GM23248 (cell line): Measurements from ENCODE around the gene COL18A1. TPM values are rescaled to one million over a fixed set of nuclear protein-coding genes. Genes with fewer than 3 reads are reported as not detected.
"Not testable (repeated sequence)": the region's sequence is repeated elsewhere in the genome, so short reads cannot be mapped to it uniquely, and the experiment has no call there.

ENCODE experiments used
- DNase-seq: peaks from one replicate; pipeline ENCODE4 v3.0.0-alpha.2; 2015
- H2AFZ ChIP-seq: fragments of 200-600 bp; sonication (generic); 2 replicates; pipeline ENCODE4 v1.6.1; 2016; ENCODE audit warnings: antibody characterized with exemption
- H3F3A ChIP-seq: fragments of 200-600 bp; sonication (generic); 2 replicates; pipeline ENCODE4 v1.6.1; 2016; ENCODE audit warnings: mild to moderate bottlenecking, antibody characterized with exemption, mixed run types; ENCODE audit not compliant: insufficient read depth
- H3K27ac ChIP-seq: fragments of 200-600 bp; sonication (generic); 2 replicates; pipeline ENCODE4 v1.5.1; 2016; ENCODE audit warnings: mild to moderate bottlenecking
- H3K27me3 ChIP-seq: fragments of 200-600 bp; sonication (generic); replicated peaks from 2 replicates; pipeline ENCODE4 v1.6.1; 2016; ENCODE audit warnings: mild to moderate bottlenecking; ENCODE audit not compliant: insufficient read depth
- H3K36me3 ChIP-seq: fragments of 200-600 bp; sonication (generic); 2 replicates; pipeline ENCODE4 v1.6.1; 2016; ENCODE audit warnings: low read depth, mild to moderate bottlenecking
- H3K4me1 ChIP-seq: fragments of 200-600 bp; sonication (generic); 2 replicates; pipeline ENCODE4 v1.6.1; 2016; ENCODE audit warnings: mild to moderate bottlenecking; ENCODE audit not compliant: insufficient read depth
- H3K4me2 ChIP-seq: fragments of 200-600 bp; sonication (generic); one replicate; pipeline ENCODE4 v1.6.1; 2016; ENCODE audit warnings: mild to moderate bottlenecking; ENCODE audit not compliant: unreplicated experiment
- H3K4me3 ChIP-seq: fragments of 200-600 bp; sonication (generic); 2 replicates; pipeline ENCODE4 v1.5.1; 2016; ENCODE audit warnings: mild to moderate bottlenecking
- H3K79me2 ChIP-seq: fragments of 200-600 bp; sonication (generic); 2 replicates; pipeline ENCODE4 v1.6.1; 2016; ENCODE audit warnings: mild to moderate bottlenecking; ENCODE audit not compliant: insufficient read depth
- H3K9ac ChIP-seq: fragments of 200-600 bp; sonication (generic); 2 replicates; pipeline ENCODE4 v1.6.1; 2016; ENCODE audit warnings: mild to moderate bottlenecking
- H3K9me2 ChIP-seq: fragments of 200-600 bp; sonication (generic); 2 replicates; pipeline ENCODE4 v1.6.1; 2016; ENCODE audit warnings: mixed run types, mild to moderate bottlenecking, moderate library complexity; ENCODE audit not compliant: insufficient read depth
- H3K9me3 ChIP-seq: fragments of 200-600 bp; sonication (generic); one replicate; pipeline ENCODE4 v1.6.1; 2017; ENCODE audit warnings: low read depth
- H4K20me1 ChIP-seq: fragments of 200-600 bp; sonication (generic); 2 replicates; pipeline ENCODE4 v1.6.0; 2016; ENCODE audit not compliant: insufficient read depth
- EZH2 ChIP-seq: fragments of 200-600 bp; sonication (generic); IDR thresholded peaks from 2 replicates; pipeline ENCODE4 v1.6.1; 2018; ENCODE audit warnings: antibody characterized with exemption, mild to moderate bottlenecking; ENCODE audit not compliant: insufficient read depth, poor library complexity, severe bottlenecking
- EZH2phosphoT487 ChIP-seq: fragments of 200-600 bp; sonication (generic); IDR thresholded peaks from 2 replicates; pipeline ENCODE4 v1.6.1; 2018; ENCODE audit warnings: antibody characterized with exemption, moderate library complexity, mild to moderate bottlenecking, low read depth; ENCODE audit not compliant: insufficient read depth
- WGBS, 2 experiments: methylation state at CpG; one replicate each; pipeline ENCODE4 v1.1.6; 2015 to 2017; ENCODE audit warnings: low lambda C conversion rate in 2 of 2, low coverage in 1 of 2; ENCODE audit errors: missing lambda C conversion rate in 2 of 2; 5-methylcytosine and 5-hydroxymethylcytosine counted together
- in situ Hi-C: fragments of 300-500 bp; cut with MboI; formaldehyde crosslinking; loops from 2 replicates; pipeline ENCODE4 v1.15.0; 2020
- polyA plus RNA-seq: library from polyadenylated mRNA; unstranded; fragments of >200 nt; fragmentation: Nextera tagmentation; extraction: Ambion mirVana; gene quantifications from 2 replicates; pipeline ENCODE4 v1.2.1, GENCODE V29; 2016
- total RNA-seq: library from RNA; depleted of rRNA; stranded (reverse); fragments of >200 nt; shearing (Covaris generic); gene quantifications from 2 replicates; pipeline ENCODE4 v1.2.3, GENCODE V29; 2014

The COL18A1 gene
- total and polyA plus RNA-seq, 2 experiments from 2014 or later = 1.7 to 30.5 TPM

- 81 to 90% methylated on average over 13 to 14 of the region's 16 CpGs for WGBS, 2 experiments
Measured at GRCh38 chr21:45523411-45524101, 118.6 kb downstream of the COL18A1 start.

DNA sequence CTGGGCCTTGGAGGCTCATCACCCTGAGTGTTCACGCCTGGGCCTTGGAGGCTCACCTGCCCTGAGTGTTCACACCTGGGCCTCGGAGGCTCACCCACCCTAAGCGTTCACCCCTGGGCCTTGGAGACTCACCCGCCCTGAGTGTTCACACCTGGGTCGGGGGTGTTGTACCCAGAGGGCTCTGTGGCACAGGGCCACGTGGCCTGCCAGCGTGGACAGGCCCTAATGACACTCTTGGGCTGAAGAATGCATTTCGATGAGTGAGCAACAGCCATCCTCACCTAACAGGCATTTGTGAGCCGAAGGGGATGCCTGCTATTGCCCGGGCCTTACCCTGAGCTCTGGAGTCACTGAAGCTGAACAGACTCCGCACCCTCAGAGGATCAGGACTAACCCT lies 119.8 kb downstream of the COL18A1 start:
- H3K4me1 ChIP-seq = no peaks in the 10 kb centered on the region
- no peaks in the 10 kb centered on the region for H3F3A ChIP-seq
- H3K36me3 ChIP-seq = peaks cover 4% of the 10 kb centered on the region; the same call in 1 of the 2 replicates
- no peak overlapping the region for H3K27ac ChIP-seq
- no peaks in the 10 kb centered on the region for H3K9me3 ChIP-seq
- no peak overlapping the region for H3K9ac ChIP-seq
- no peak overlapping the region for H3K4me3 ChIP-seq
- 91 to 92% methylated on average over 9 to 10 of the region's 11 CpGs for WGBS, 2 experiments
- in situ Hi-C loops = no loop called here
- H4K20me1 ChIP-seq = no peaks in the 10 kb centered on the region
- no peaks in the 10 kb centered on the region for H3K79me2 ChIP-seq
- no peaks in the 10 kb centered on the region for H3K9me2 ChIP-seq
- H3K27me3 ChIP-seq = no peaks in the 10 kb centered on the region
- H2AFZ ChIP-seq = no peak overlapping the region
- no peak for TF ChIP-seq EZH2phosphoT487
- no peak for TF ChIP-seq EZH2
- no peak for DNase-seq
- no peak overlapping the region for H3K4me2 ChIP-seq

More at GRCh38 chr21:45523411-45524101, 118.6 kb downstream of the COL18A1 start:
- Histone ChIP-seq H2AFZ (no peak overlapping the region), H3K27ac (no peak overlapping the region), H3K79me2 (no peaks in the 10 kb centered on the region), H3K4me3 (no peak overlapping the region), H3F3A (0 out of 2 replicates have a peak, but pooled peaks cover 6% of the 10 kb centered on the region), H3K36me3 (peaks cover 6% of the 10 kb centered on the region; the same call in 1 of the 2 replicates), H3K9me2 (no peaks in the 10 kb centered on the region), H4K20me1 (no peaks in the 10 kb centered on the region), H3K4me2 (no peak overlapping the region), H3K4me1 (no peaks in the 10 kb centered on the region), H3K9me3 (peaks cover 5% of the 10 kb centered on the region), H3K27me3 (no peaks in the 10 kb centered on the region), H3K9ac (no peak overlapping the region)
- in situ Hi-C loops = no loop called here
- DNase-seq = no peak
- TF ChIP-seq EZH2 (no peak), EZH2phosphoT487 (no peak)

GRCh38 chr21:45525153-45525909 lies 120.4 kb downstream of the COL18A1 start:
- Histone ChIP-seq H3F3A (no peaks in the 10 kb centered on the region), H3K4me3 (no peak overlapping the region), H2AFZ (no peak overlapping the region), H3K79me2 (no peaks in the 10 kb centered on the region), H3K4me2 (no peak overlapping the region), H3K4me1 (no peaks in the 10 kb centered on the region), H3K27ac (no peak overlapping the region), H3K9ac (no peak overlapping the region), H3K9me3 (no peaks in the 10 kb centered on the region), H4K20me1 (no peaks in the 10 kb centered on the region), H3K36me3 (no peaks in the 10 kb centered on the region), H3K27me3 (no peaks in the 10 kb centered on the region), H3K9me2 (no peaks in the 10 kb centered on the region)
- WGBS, 2 experiments = 93 to 96% methylated on average over 28 of the region's 29 CpGs
- DNase-seq = no peak
- TF ChIP-seq EZH2 (no peak), EZH2phosphoT487 (no peak)
- in situ Hi-C loops = no loop called here

DNA sequence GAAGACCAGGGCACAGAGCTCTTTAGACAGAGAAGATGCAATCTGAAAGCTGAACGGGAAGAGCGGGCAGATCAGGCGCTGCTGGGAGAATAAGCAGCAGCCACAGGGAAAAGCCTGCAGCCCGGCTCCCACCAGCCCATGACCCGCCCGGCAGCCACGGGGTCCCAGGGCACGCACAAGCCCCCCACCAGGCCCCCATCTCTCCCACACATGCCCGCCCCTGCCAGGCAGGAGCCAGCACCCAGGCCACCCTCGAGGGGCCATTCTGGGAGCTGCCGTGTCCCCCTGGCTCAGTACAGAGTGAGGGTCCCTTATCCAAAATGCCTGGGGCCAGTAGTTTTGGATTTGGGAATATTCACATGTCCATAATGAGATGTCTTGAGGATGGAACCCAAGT lies 120.9 kb downstream of the COL18A1 start:
- Histone ChIP-seq H3K9me2 (no peaks in the 10 kb centered on the region), H3K36me3 (no peaks in the 10 kb centered on the region), H3F3A (no peaks in the 10 kb centered on the region), H3K27ac (no peak overlapping the region), H3K9me3 (no peaks in the 10 kb centered on the region), H2AFZ (no peak overlapping the region), H3K9ac (no peak overlapping the region), H3K4me2 (no peak overlapping the region), H3K4me1 (no peaks in the 10 kb centered on the region), H3K27me3 (no peaks in the 10 kb centered on the region), H3K79me2 (no peaks in the 10 kb centered on the region), H4K20me1 (no peaks in the 10 kb centered on the region), H3K4me3 (no peak overlapping the region)
- WGBS, 2 experiments = 90 to 96% methylated on average over 10 to 11 of the region's 11 CpGs
- TF ChIP-seq EZH2phosphoT487 (no peak), EZH2 (no peak)
- DNase-seq = no peak
- in situ Hi-C loops = no loop called here

- H3K9me3 ChIP-seq, H2AFZ ChIP-seq, H3K9me2 ChIP-seq, H3K4me1 ChIP-seq, H4K20me1 ChIP-seq, H3K4me2 ChIP-seq, H3K79me2 ChIP-seq, H3K27ac ChIP-seq, H3F3A ChIP-seq, H3K9ac ChIP-seq, H3K4me3 ChIP-seq, H3K36me3 ChIP-seq, DNase-seq, H3K27me3 ChIP-seq, in situ Hi-C loops: not testable (repeated sequence)
- 75 to 88% methylated on average over 4 to 16 of the region's 19 CpGs for WGBS, 2 experiments
Measured at GRCh38 chr21:45527151-45527999, 122.4 kb downstream of the COL18A1 start.
